HepG2 (cell line): ENCODE results near the gene CISD3. TPM values are rescaled to one million over a fixed set of nuclear protein-coding genes. Genes with fewer than 3 reads are reported as not detected.

Experiments
- GPN1 ChIP-seq: sonication (generic); formaldehyde crosslinking; IDR thresholded peaks from 2 replicates; pipeline ENCODE4 v1.5.1; 2020; ENCODE audit warnings: missing genetic modification reagents, borderline replicate concordance
- JARID2 ChIP-seq: sonication (generic); formaldehyde crosslinking; IDR thresholded peaks from 2 replicates; pipeline ENCODE4 v1.8.1; 2023; ENCODE audit warnings: missing genetic modification reagents, inconsistent platforms; ENCODE audit not compliant: insufficient replicate concordance
- MIER3 ChIP-seq: IDR thresholded peaks from 2 replicates; pipeline ENCODE4 v1.6.1; 2016; ENCODE audit warnings: missing compliant biosample characterization, borderline replicate concordance
- NFIB ChIP-seq: sonication (generic); formaldehyde crosslinking; IDR thresholded peaks from 2 replicates; pipeline ENCODE4 v1.9.0; 2021; ENCODE audit warnings: missing genetic modification reagents, mild to moderate bottlenecking, borderline replicate concordance
- POLR2AphosphoS2 ChIP-seq: IDR thresholded peaks from 2 replicates; pipeline ENCODE4 v1.6.1; 2011; ENCODE audit warnings: low read depth, low read length, improper control_type of control experiment
- RAD51 ChIP-seq: fragments of 450-650 bp; IDR thresholded peaks from 2 replicates; pipeline ENCODE4 v1.6.1; 2016; ENCODE audit warnings: borderline replicate concordance
- RARA ChIP-seq: IDR thresholded peaks from 2 replicates; pipeline ENCODE4 v1.6.1; 2016; ENCODE audit warnings: missing genetic modification reagents, missing compliant biosample characterization
- RXRA ChIP-seq: sonication (generic); formaldehyde crosslinking; IDR thresholded peaks from 2 replicates; pipeline ENCODE4 v1.5.1; 2020; ENCODE audit warnings: missing genetic modification reagents
- SKI ChIP-seq: fragments of 450-650 bp; IDR thresholded peaks from one replicate; pipeline ENCODE4 v1.6.1; 2018; ENCODE audit warnings: mild to moderate bottlenecking; ENCODE audit not compliant: partially characterized antibody
- SMAD9 ChIP-seq: sonication (generic); formaldehyde crosslinking; IDR thresholded peaks from 2 replicates; pipeline ENCODE4 v1.5.1; 2020; ENCODE audit warnings: mild to moderate bottlenecking, missing genetic modification reagents
- SPEN ChIP-seq: sonication (generic); formaldehyde crosslinking; IDR thresholded peaks from 2 replicates; pipeline ENCODE4 v1.5.1; 2020; ENCODE audit warnings: low read depth, mild to moderate bottlenecking, missing genetic modification reagents
- TFAP4 ChIP-seq: sonication (generic); IDR thresholded peaks from 2 replicates; pipeline ENCODE4 v1.6.1; 2016; ENCODE audit warnings: low read depth, borderline replicate concordance
- THAP11 ChIP-seq: IDR thresholded peaks from 2 replicates; pipeline ENCODE4 v1.6.1; 2016; ENCODE audit warnings: missing biosample characterization, missing genetic modification reagents
- TRIM24 ChIP-seq: sonication (generic); formaldehyde crosslinking; IDR thresholded peaks from 2 replicates; pipeline ENCODE4 v1.8.0; 2022; ENCODE audit warnings: mild to moderate bottlenecking, missing genetic modification reagents
- ZFP90 ChIP-seq: sonication (generic); formaldehyde crosslinking; IDR thresholded peaks from 2 replicates; pipeline ENCODE4 v1.8.0; 2022; ENCODE audit warnings: missing genetic modification reagents, mild to moderate bottlenecking, inconsistent platforms, borderline replicate concordance
- ZNF333 ChIP-seq: sonication (generic); formaldehyde crosslinking; IDR thresholded peaks from 2 replicates; pipeline ENCODE4 v1.4.0; 2020; ENCODE audit warnings: mild to moderate bottlenecking, missing genetic modification reagents, borderline replicate concordance
- ZNF335 ChIP-seq: sonication (generic); formaldehyde crosslinking; IDR thresholded peaks from 2 replicates; pipeline ENCODE4 v1.4.0; 2020; ENCODE audit warnings: missing genetic modification reagents
- ZNF451 ChIP-seq: sonication (generic); formaldehyde crosslinking; IDR thresholded peaks from 2 replicates; pipeline ENCODE4 v1.5.0; 2020; ENCODE audit warnings: mild to moderate bottlenecking, missing genetic modification reagents
- ZNF563 ChIP-seq: sonication (generic); formaldehyde crosslinking; IDR thresholded peaks from 2 replicates; pipeline ENCODE4 v1.8.0; 2022; ENCODE audit warnings: mild to moderate bottlenecking, moderate library complexity, missing genetic modification reagents
- ZNF619 ChIP-seq: sonication (generic); formaldehyde crosslinking; IDR thresholded peaks from 2 replicates; pipeline ENCODE4 v1.4.0; 2020; ENCODE audit warnings: mild to moderate bottlenecking, missing genetic modification reagents
- ZNF691 ChIP-seq: sonication (generic); formaldehyde crosslinking; IDR thresholded peaks from 2 replicates; pipeline ENCODE4 v1.4.0; 2020; ENCODE audit warnings: missing genetic modification reagents, low read depth, mild to moderate bottlenecking, borderline replicate concordance
- ZZZ3 ChIP-seq: sonication (generic); formaldehyde crosslinking; IDR thresholded peaks from 2 replicates; pipeline ENCODE4 v1.4.0; 2020; ENCODE audit warnings: missing genetic modification reagents, mild to moderate bottlenecking, borderline replicate concordance
- polyA plus RNA-seq, 8 experiments: library from polyadenylated mRNA; depleted of rRNA in 3 of 8; stranded (reverse) in 7 of 8; unstranded in 1 of 8; fragments of >200 nt; fragmentation: Illumina TruSeq in 4 of 8; extraction: Trizol in 4 of 8; gene quantifications; 2 replicates each; pipeline versions ENCODE4 v1.2.1 to v1.2.3, GENCODE V29; 2011 to 2016; ENCODE audit warnings: low read depth in 4 of 8, missing spikeins in 1 of 8, mixed read lengths in 1 of 8; ENCODE audit not compliant: insufficient read depth in 1 of 8
- total RNA-seq, 5 experiments: library from RNA; depleted of rRNA; stranded (reverse); fragments of >200 nt; fragmentation: Illumina TruSeq; extraction: Trizol; gene quantifications; 2 replicates each; pipeline ENCODE4 v1.2.3, GENCODE V29; 2016; ENCODE audit warnings: low read depth in 1 of 5
- TF ChIP-seq, protein P1 (sequence below): sonication (generic); formaldehyde crosslinking; IDR thresholded peaks from 2 replicates; pipeline ENCODE4 v1.4.0; 2020; ENCODE audit warnings: missing genetic modification reagents, mild to moderate bottlenecking, borderline replicate concordance
- TF ChIP-seq, protein P2 (sequence below): sonication (generic); formaldehyde crosslinking; IDR thresholded peaks from 2 replicates; pipeline ENCODE4 v1.8.0; 2022; ENCODE audit warnings: missing genetic modification reagents, mild to moderate bottlenecking, borderline replicate concordance

The CISD3 gene
- total and polyA plus RNA-seq, 2 of the 13 experiments (the other 11 are each of a cell fraction or from before 2014, with no cell fraction given), result 30.0 to 34.1 TPM

DNA sequence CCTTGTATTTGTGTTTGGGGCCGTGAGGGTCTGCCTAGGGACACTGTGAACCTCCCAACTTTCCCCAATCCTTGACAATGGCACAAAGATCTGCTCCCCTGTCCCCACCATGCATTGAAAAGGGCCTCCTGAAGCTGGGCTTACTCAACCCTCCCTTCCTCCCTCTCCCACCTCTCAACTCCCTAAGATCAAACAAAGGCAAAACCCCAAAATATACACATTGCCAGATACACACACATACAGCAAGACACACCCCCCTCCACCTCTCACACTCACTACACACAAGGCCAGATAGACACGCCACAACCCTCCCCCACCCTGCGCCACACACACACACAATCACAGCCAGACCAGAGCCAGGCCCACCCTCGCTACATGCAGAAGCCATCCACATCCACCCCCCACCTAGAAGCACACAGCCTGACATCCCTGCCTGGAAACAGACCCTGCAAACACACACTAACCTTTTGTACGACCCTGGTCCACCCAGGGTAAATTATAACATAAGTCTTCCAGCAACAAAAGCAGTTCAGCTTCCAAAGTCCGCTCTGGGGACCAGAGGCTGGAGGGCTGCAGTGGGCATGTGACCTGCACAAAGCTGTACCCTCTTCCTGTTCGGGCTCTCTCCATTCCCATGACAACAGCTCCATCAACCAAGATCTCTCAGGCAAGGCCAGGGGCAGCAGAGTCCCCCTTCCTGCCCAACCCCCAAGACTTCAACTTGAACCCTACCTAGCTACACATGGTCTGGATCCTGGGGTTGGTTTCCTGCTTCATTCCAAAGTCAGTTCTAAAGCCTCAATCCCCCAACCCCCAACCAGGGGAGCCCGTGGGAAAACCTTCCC is 16.1 kb downstream of the CISD3 start (continued):
- TF ChIP-seq TFAP4 (peak; percentile 46; the same call in 1 of the 2 replicates), JARID2 (CRISPR knock-in tag) (no peak), RAD51 (peak; percentile 82; the same call in 1 of the 2 replicates), ZNF335 (CRISPR knock-in tag) (peak; percentile 83; the same call in 1 of the 2 replicates), SMAD9 (CRISPR knock-in tag) (no peak), MIER3 (CRISPR knock-in tag) (peak; percentile 69), ZNF563 (CRISPR knock-in tag) (no peak), SKI (peak; percentile 78), ZNF451 (CRISPR knock-in tag) (0 out of 2 replicates have a peak, but pooled peaks have one; percentile 11), GPN1 (CRISPR knock-in tag) (no peak), SPEN (CRISPR knock-in tag) (peak; percentile 67), NFIB (CRISPR knock-in tag) (no peak), RARA (CRISPR knock-in tag) (peak; percentile 89), TRIM24 (CRISPR knock-in tag) (peak; percentile 68; the same call in 1 of the 2 replicates), ZNF691 (CRISPR knock-in tag) (0 out of 2 replicates have a peak, but pooled peaks have one; percentile 9), RXRA (CRISPR knock-in tag) (peak; percentile 80; the same call in 1 of the 2 replicates), ZFP90 (CRISPR knock-in tag) (0 out of 2 replicates have a peak, but pooled peaks have one; percentile 72), ZZZ3 (CRISPR knock-in tag) (no peak), POLR2AphosphoS2 (no peak), THAP11 (peak; percentile 70), ZNF333 (CRISPR knock-in tag) (no peak), ZNF619 (CRISPR knock-in tag) (no peak)
- TF ChIP-seq, protein P1, sequence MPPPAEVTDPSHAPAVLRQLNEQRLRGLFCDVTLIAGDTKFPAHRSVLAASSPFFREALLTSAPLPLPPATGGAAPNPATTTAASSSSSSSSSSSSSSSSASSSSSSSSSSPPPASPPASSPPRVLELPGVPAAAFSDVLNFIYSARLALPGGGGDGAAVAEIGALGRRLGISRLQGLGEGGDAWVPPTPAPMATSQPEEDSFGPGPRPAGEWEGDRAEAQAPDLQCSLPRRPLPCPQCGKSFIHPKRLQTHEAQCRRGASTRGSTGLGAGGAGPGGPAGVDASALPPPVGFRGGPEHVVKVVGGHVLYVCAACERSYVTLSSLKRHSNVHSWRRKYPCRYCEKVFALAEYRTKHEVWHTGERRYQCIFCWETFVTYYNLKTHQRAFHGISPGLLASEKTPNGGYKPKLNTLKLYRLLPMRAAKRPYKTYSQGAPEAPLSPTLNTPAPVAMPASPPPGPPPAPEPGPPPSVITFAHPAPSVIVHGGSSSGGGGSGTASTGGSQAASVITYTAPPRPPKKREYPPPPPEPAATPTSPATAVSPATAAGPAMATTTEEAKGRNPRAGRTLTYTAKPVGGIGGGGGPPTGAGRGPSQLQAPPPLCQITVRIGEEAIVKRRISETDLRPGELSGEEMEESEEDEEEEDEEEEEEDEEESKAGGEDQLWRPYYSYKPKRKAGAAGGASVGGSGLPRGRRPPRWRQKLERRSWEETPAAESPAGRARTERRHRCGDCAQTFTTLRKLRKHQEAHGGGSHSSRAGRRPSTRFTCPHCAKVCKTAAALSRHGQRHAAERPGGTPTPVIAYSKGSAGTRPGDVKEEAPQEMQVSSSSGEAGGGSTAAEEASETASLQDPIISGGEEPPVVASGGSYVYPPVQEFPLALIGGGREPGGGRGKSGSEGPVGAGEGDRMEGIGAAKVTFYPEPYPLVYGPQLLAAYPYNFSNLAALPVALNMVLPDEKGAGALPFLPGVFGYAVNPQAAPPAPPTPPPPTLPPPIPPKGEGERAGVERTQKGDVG (CRISPR knock-in tag), result no peak
- TF ChIP-seq, protein P2, sequence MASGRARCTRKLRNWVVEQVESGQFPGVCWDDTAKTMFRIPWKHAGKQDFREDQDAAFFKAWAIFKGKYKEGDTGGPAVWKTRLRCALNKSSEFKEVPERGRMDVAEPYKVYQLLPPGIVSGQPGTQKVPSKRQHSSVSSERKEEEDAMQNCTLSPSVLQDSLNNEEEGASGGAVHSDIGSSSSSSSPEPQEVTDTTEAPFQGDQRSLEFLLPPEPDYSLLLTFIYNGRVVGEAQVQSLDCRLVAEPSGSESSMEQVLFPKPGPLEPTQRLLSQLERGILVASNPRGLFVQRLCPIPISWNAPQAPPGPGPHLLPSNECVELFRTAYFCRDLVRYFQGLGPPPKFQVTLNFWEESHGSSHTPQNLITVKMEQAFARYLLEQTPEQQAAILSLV (CRISPR knock-in tag), result 0 out of 2 replicates have a peak, but pooled peaks have one; percentile 15
